Activated CD8-positive, alpha-beta T cell treated with anti-CD3 and anti-CD28 coated beads, Interleukin-2, amount 10 ng/mL, durations not matched to agents 7 days and 5 days (primary cell): ENCODE data around the gene GLG1. TPM values are rescaled to one million over a fixed set of nuclear protein-coding genes. Genes with fewer than 3 reads are reported as not detected.

Experiments used
- ATAC-seq: fragments of 150-1000 bp; cut with Tn5 transposase; one replicate; pipeline ENCODE4 v1.10.0; 2021; ENCODE audit warnings: moderate library complexity
- CTCF ChIA-PET: fragments of 350-600 bp; sonication (Branson Sonifier 250); formaldehyde crosslinking; loops from one replicate; lab custom pipeline; 2021; ENCODE audit warnings: antibody characterized with exemption; lab: Charles Lee
- POLR2A ChIA-PET: fragments of 350-600 bp; sonication (Branson Sonifier 250); formaldehyde crosslinking; loops from one replicate; lab custom pipeline; 2021; ENCODE audit warnings: antibody characterized with exemption; lab: Charles Lee
- DNase-seq: peaks from one replicate; pipeline ENCODE4 v3.0.0-alpha.2; 2020
- H3K27ac Mint-ChIP-seq: one replicate; pipeline ENCODE4 v1.8.0; 2021; ENCODE audit warnings: mild to moderate bottlenecking, mixed read lengths
- H3K27me3 Mint-ChIP-seq: one replicate; pipeline ENCODE4 v1.8.0; 2021; ENCODE audit warnings: low read depth, mixed read lengths
- H3K36me3 Mint-ChIP-seq: one replicate; pipeline ENCODE4 v1.8.0; 2021; ENCODE audit warnings: low read depth, mixed read lengths
- H3K4me1 Mint-ChIP-seq: one replicate; pipeline ENCODE4 v1.8.0; 2021; ENCODE audit warnings: low read depth, mixed read lengths
- H3K4me3 Mint-ChIP-seq: one replicate; pipeline ENCODE4 v1.8.0; 2021; ENCODE audit warnings: mild to moderate bottlenecking, mixed read lengths
- H3K9me3 Mint-ChIP-seq: one replicate; pipeline ENCODE4 v1.8.0; 2022; ENCODE audit warnings: mixed read lengths; ENCODE audit not compliant: insufficient read depth
- total RNA-seq, 2 experiments: library from RNA; stranded (reverse); gene quantifications; one replicate each; pipeline ENCODE4 v1.2.3, GENCODE V29; 2021

The GLG1 gene
- total RNA-seq, 2 experiments from 2014 or later, result 110 to 112 TPM

DNA sequence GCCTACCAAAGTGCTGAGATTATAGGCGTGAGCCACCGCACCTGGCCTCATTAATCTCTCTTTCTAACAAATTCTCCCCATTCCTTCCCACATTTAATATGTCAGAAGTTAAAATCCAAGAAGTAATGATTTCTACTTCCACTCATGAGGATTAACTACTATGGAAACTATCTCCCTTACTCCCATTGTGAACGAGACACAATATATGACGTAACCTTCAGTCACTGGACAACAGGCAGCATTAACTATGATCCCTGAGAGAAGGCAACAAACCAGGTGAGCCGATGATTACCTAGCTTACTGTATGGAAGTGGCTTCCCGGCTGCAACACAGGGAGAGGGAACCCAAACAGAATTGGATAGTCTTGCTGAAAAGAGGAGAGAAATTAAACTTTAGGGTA is 20.0 kb downstream of the GLG1 start:
- no peak overlapping the region for H3K4me3 Mint-ChIP-seq
- POLR2A ChIA-PET, result no interaction called here
- ATAC-seq (no peak), DNase-seq (no peak)
- peak overlapping the region; percentile 48 for H3K27ac Mint-ChIP-seq
- H3K4me1 Mint-ChIP-seq, result peaks cover 41% of the 10 kb centered on the region
- peaks cover 28% of the 10 kb centered on the region for H3K36me3 Mint-ChIP-seq
- no peaks in the 10 kb centered on the region for H3K27me3 Mint-ChIP-seq
- no peaks in the 10 kb centered on the region for H3K9me3 Mint-ChIP-seq
- CTCF ChIA-PET, result interaction anchor here (1.0 kb wide), 1 partner anchor 11 kb away, joined by 3 read pairs; no protein-coding TSS in a partner anchor

DNA sequence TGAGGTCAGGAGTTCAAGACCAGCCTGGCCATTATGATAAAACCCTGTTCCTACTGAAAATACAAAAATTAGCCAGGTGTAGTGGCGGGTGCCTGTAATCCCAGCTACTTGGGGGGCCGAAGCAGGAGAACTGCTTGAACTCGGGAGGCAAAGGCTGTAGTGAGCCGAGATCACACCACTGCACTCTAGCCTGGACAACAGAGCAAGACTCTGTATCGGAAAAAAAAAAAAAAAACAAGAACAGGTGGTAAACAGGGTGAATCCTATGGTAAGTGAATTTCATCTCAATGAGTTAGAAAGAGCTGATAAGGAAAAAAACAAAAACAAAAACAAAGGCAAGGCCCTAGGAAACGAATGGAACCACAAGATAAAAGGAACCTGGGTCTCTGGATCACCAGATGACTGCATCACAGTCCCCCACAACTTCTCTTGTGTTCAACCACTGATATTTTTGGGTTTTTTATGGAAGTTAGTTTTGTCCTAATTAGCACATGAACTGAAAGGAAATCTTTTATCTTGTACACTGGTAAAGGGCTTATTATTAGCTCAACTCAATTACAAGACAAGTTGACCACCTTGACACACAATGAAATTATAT is 21.0 kb downstream of the GLG1 start:
- ATAC-seq (peak; percentile 55), DNase-seq (no peak)
- Mint-ChIP-seq H3K9me3 (no peaks in the 10 kb centered on the region), H3K4me1 (peaks cover 45% of the 10 kb centered on the region), H3K36me3 (peaks cover 27% of the 10 kb centered on the region), H3K27ac (no peak overlapping the region), H3K27me3 (no peaks in the 10 kb centered on the region), H3K4me3 (no peak overlapping the region)
- ChIA-PET CTCF (interaction anchor here (0.8 to 1.0 kb wide), 2 partner anchors 10 to 11 kb away, joined by 3 read pairs; no protein-coding TSS in a partner anchor), POLR2A (interaction anchor here (0.6 to 1.0 kb wide), 2 partner anchors 8 to 106 kb away, joined by 3 to 4 read pairs; no protein-coding TSS in a partner anchor)

DNA sequence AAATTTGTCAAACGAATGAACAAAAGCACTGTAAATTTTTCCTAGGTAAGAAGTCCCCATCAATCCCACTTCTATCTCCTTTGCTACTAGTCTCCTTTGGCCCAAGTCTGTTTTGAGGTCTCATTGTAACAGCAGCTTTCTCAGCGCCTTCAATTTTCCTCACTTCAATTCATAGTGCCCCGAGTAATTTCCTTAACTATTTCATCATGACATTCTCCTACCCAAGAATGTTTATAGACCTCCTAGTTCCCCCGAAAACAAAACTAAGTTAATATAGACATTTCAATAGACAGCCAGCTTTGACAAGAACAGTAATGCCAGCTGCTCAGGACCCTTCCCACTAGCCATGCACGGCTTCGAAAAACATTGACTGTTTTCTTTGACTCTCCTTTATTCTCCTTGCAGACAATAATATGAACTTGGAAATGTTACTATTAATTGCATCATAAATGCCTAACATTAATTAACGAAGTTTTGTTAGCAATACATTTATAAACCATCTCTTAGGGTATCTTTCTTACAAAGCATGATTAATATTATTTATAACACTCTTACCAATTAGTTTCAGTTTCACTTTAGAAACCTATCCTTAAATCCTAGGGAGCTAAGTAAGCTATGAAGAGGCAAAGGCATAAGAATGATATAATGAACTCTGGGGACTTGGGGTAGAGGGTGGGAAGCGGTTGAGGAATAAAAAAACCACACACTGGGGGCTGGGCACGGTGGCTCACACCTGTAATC is 22.8 kb downstream of the GLG1 start:
- ChIA-PET CTCF (no interaction called here), POLR2A (no interaction called here)
- no peak overlapping the region for H3K27ac Mint-ChIP-seq

DNA sequence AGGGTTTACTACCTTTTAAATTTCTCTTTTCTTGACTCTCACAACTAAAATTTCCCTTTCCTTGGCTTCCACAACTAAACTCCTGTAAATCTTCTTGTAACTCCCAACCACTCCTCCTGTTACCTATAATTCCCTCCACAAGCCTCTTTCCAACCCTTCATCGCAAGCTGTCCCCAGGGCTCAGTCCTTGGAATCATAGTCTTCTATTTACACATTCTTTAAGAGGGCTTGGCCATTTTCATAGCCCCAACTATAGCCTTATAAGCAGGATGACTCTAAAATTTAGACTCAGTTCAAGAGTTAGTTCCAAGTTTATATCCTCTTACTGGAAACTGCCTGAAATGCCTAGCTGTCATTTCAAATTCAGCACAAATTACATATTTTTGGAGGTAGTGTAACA is 23.9 kb downstream of the GLG1 start:
- Mint-ChIP-seq H3K27me3 (no peaks in the 10 kb centered on the region), H3K36me3 (peaks cover 26% of the 10 kb centered on the region), H3K4me3 (no peak overlapping the region), H3K27ac (no peak overlapping the region), H3K4me1 (peaks cover 58% of the 10 kb centered on the region), H3K9me3 (no peaks in the 10 kb centered on the region)
- POLR2A ChIA-PET, result no interaction called here
- ATAC-seq, result no peak
- CTCF ChIA-PET, result no interaction called here
- no peak for DNase-seq

More for the DNA sequence above, 22.8 kb downstream of the GLG1 start:
- ATAC-seq (no peak), DNase-seq (no peak)
- H3K9me3 Mint-ChIP-seq, result no peaks in the 10 kb centered on the region
- H3K36me3 Mint-ChIP-seq, result peaks cover 25% of the 10 kb centered on the region
- H3K27me3 Mint-ChIP-seq, result no peaks in the 10 kb centered on the region
- H3K4me3 Mint-ChIP-seq, result no peak overlapping the region
- H3K4me1 Mint-ChIP-seq, result peaks cover 51% of the 10 kb centered on the region

DNA sequence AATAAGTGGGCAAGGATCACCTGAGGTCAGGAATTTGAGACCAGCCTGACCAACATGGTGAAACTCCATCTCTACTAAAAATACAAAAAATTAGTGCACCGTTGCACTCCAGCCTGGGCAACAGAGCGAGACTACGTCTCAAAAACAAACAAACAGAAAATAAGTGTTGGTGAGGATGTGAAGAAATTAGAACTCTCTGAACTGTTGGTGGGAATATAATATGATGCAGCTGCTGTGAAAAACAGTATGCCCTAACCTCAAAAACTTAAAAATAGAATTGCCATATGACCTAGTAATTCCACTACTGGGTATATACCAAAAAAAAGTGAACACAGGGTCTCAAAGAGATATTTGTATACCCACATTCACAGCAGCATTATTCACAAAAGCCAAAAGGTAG is 26.1 kb downstream of the GLG1 start:
- no peak overlapping the region for H3K27ac Mint-ChIP-seq

DNA sequence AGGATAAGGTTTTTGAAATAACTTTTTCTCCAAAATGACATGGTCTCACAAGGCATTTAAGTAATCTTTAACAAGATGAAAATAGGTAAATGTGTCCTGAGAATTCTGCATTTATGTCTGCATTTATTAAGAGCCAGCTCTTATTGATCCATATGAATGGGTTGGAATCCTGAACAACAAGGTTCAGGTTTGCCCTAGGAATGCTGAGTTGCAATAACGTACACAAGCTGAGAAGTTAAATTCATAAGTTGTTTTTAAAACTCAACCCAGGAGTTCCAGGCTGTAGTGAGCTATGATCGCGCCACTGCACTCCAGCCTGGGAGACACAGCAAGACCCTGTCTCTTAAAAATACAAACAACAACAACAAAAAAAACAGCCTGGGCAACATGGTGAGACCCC is 28.1 kb downstream of the GLG1 start:
- H3K4me1 Mint-ChIP-seq, result peaks cover 41% of the 10 kb centered on the region
- CTCF ChIA-PET, result interaction anchor here (0.8 to 1.4 kb wide), 5 partner anchors 10 to 44 kb away, joined by 3 to 5 read pairs (median 3); partner anchors contain the start of gene GLG1
- peaks cover 11% of the 10 kb centered on the region for H3K36me3 Mint-ChIP-seq
- no peak for DNase-seq
- no peak overlapping the region for H3K27ac Mint-ChIP-seq
- POLR2A ChIA-PET, result interaction anchor here (0.6 to 1.6 kb wide), 2 partner anchors 28 to 216 kb away, joined by 3 to 6 read pairs; partner anchors contain the start of gene GLG1
- no peak for ATAC-seq
- H3K4me3 Mint-ChIP-seq, result no peak overlapping the region
- no peaks in the 10 kb centered on the region for H3K9me3 Mint-ChIP-seq
- no peaks in the 10 kb centered on the region for H3K27me3 Mint-ChIP-seq

More for the DNA sequence above, 26.1 kb downstream of the GLG1 start:
- no peaks in the 10 kb centered on the region for H3K27me3 Mint-ChIP-seq
- ChIA-PET CTCF (no interaction called here), POLR2A (no interaction called here)
- no peak overlapping the region for H3K4me3 Mint-ChIP-seq
- H3K36me3 Mint-ChIP-seq, result peaks cover 15% of the 10 kb centered on the region
- H3K4me1 Mint-ChIP-seq, result peaks cover 48% of the 10 kb centered on the region
- H3K9me3 Mint-ChIP-seq, result no peaks in the 10 kb centered on the region
- DNase-seq (no peak), ATAC-seq (no peak)

DNA sequence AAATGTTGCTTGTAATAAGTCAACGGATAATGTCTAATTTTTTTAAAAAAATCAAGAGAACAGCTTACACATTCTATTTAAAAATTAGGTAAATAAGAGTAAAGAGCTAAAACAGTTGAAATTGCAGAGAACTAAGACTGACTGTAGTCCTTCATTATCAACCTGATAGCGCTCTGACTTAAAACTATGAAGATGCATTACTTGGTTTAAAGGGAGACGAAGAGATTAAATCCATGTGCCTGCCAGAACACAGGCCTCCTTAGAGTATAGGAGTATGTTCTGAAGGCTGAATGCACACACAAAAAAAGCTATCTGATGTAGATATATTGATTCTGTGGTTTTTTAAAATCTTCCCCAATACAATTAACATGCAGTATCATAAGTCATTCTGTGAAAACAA is 28.5 kb downstream of the GLG1 start:
- POLR2A ChIA-PET, result interaction anchor here (0.6 to 1.6 kb wide), 4 partner anchors 8 to 216 kb away, joined by 3 to 6 read pairs (median 4); partner anchors contain the start of gene GLG1
- CTCF ChIA-PET, result interaction anchor here (0.8 to 1.4 kb wide), 5 partner anchors 9 to 45 kb away, joined by 3 to 5 read pairs (median 3); partner anchors contain the start of gene GLG1
- Mint-ChIP-seq H3K4me1 (peaks cover 37% of the 10 kb centered on the region), H3K27me3 (no peaks in the 10 kb centered on the region), H3K27ac (no peak overlapping the region), H3K4me3 (no peak overlapping the region), H3K36me3 (peaks cover 11% of the 10 kb centered on the region), H3K9me3 (no peaks in the 10 kb centered on the region)
- no peak for DNase-seq
- ATAC-seq, result no peak

DNA sequence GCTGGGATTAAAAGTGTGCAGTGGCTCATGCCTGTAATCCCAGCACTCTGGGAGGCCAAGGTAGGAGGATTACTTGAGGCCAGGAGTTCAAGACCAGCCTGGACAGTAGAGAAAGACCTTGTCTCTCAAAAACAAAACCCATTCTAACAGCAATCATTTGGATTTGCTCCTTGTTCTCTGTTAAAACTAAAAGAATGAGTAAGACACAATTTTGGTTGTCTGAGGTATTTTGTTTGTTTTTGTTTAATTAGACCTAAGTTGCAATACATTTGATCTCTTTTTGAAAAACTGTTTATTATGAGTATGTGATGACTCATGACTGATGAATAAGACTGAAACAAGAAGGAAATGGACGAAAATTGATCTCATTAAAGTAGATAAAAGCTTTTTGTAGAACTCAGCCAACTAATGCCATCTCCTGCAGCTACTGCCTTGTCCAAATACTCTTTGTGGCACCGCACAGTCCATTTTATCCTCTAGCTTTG is 29.0 kb downstream of the GLG1 start:
- H3K4me3 Mint-ChIP-seq, result no peak overlapping the region
- peak; percentile 30 for ATAC-seq
- no peak for DNase-seq
- peak overlapping the region; percentile 11 for H3K27ac Mint-ChIP-seq
- H3K36me3 Mint-ChIP-seq, result peaks cover 12% of the 10 kb centered on the region
- H3K9me3 Mint-ChIP-seq, result no peaks in the 10 kb centered on the region
- ChIA-PET POLR2A (interaction anchor here (0.7 to 1.6 kb wide), 3 partner anchors 8 to 37 kb away, joined by 3 to 6 read pairs (median 4); partner anchors contain the start of gene GLG1), CTCF (interaction anchor here (1.1 to 1.4 kb wide), 3 partner anchors 9 to 45 kb away, joined by 3 to 5 read pairs (median 4); no protein-coding TSS in a partner anchor)
- H3K4me1 Mint-ChIP-seq, result peaks cover 36% of the 10 kb centered on the region
- no peaks in the 10 kb centered on the region for H3K27me3 Mint-ChIP-seq

DNA sequence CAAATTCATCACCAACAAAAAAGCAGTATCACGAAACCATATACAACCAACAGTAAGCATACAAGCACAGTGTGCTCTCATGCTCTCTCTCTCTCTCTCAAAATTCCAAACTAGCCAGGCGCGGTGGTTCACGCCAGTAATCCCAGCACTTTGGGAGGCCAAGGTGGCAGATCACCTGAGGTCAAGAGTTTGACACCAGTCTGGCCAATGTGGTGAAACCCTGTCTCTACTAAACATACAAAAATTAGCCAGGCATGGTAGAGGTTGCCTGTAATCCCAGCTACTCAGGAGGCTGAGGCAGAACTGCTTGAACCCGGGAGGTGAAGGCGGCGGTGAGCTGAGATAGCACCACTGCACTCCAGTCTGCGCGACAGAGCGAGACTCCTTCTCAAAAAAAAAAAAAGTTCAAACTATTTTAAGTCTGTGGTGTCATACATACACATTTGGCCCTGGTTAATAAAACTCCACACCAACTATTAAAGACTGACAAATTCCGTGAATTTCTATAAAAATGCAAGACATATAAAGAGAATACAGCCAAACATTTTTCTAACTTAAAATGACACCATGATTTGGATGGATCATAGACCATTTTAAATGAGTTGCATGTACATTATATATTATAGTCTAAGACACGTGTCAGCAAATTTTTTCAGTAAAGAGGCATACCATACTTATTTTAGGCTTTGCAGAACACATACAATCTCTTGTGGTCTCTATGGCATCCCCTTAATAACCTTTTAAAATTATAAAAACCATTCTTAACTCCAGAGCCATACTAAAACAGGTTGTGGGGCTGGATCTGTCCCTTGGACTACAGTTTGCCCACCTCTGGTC is 30.9 kb downstream of the GLG1 start:
- CTCF ChIA-PET, result interaction anchor here (1.1 kb wide), 1 partner anchor 11 kb away, joined by 3 read pairs; no protein-coding TSS in a partner anchor
- Mint-ChIP-seq H3K4me3 (no peak overlapping the region), H3K4me1 (peaks cover 33% of the 10 kb centered on the region), H3K9me3 (no peaks in the 10 kb centered on the region), H3K27me3 (no peaks in the 10 kb centered on the region), H3K36me3 (peaks cover 13% of the 10 kb centered on the region), H3K27ac (no peak overlapping the region)
- POLR2A ChIA-PET, result interaction anchor here (0.6 to 0.9 kb wide), 2 partner anchors 30 to 411 kb away, joined by 3 read pairs; partner anchors contain the start of gene GLG1
- ATAC-seq, result no peak
- no peak for DNase-seq

DNA sequence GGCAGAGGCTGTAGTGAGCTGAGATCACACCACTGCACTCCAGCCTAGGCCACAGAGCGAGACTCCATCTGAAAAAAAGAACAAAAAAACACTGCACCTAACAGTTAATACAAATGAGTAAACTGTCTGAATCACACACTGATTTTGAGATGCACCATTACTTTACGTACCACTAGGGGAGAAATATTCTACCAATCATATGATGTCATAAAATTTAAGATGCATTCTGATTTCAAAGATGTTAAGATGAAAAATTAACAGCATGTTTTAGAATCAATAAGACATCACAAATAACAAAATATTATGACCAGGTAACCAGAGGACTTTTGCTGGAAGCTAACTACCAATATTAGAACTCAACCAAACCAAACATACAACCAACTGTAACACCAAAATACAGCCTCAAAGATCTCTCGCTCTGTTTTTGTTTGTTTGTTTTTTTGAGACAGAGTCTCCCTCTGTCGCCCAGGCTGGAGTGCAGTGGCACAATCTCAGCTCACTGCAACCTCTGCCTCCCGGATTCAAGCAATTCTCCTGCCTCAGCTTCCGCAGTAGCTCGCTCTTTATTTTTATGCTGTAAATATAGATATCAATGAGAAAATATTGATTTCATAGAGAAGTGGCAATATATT is 31.6 kb downstream of the GLG1 start:
- peaks cover 29% of the 10 kb centered on the region for H3K4me1 Mint-ChIP-seq
- no peak for DNase-seq
- H3K27ac Mint-ChIP-seq, result no peak overlapping the region
- no peaks in the 10 kb centered on the region for H3K9me3 Mint-ChIP-seq
- H3K36me3 Mint-ChIP-seq, result peaks cover 12% of the 10 kb centered on the region
- ATAC-seq, result no peak
- POLR2A ChIA-PET, result interaction anchor here (0.6 to 0.9 kb wide), 2 partner anchors 31 to 412 kb away, joined by 3 read pairs; partner anchors contain the start of gene GLG1
- H3K4me3 Mint-ChIP-seq, result no peak overlapping the region
- no peaks in the 10 kb centered on the region for H3K27me3 Mint-ChIP-seq
- CTCF ChIA-PET, result interaction anchor here (0.7 kb wide), 1 partner anchor 11 kb away, joined by 3 read pairs; no protein-coding TSS in a partner anchor
